ENCODE measurements around the gene PIP5KL1. TPM values are rescaled to one million over a fixed set of nuclear protein-coding genes. Genes with fewer than 3 reads are reported as not detected.

PIP5KL1 gene
- total and polyA plus RNA-seq, 4 donors = 2.0 to 9.0 (median 4.9) TPM

GRCh38 chr9:127927988-127928675 is 2.4 kb downstream of the PIP5KL1 start:
- Histone ChIP-seq H3K27me3 (ENCODE audit: control insufficient read depth in 3 of 3, insufficient read depth in 3 of 3, low read length in 2 of 3) (peaks cover 0 to 34% (median 14%) of the 10 kb centered on the region in 3 donors), H3K36me3 (ENCODE audit: control insufficient read depth in 4 of 4, insufficient read depth in 4 of 4, low read length in 4 of 4) (no peaks in the 10 kb centered on the region), H3K9me3 (ENCODE audit: control insufficient read depth in 4 of 4, insufficient read depth in 3 of 4, low read length in 3 of 4) (no peaks in the 10 kb centered on the region), H3K27ac (ENCODE audit: low read depth in 1 of 2, low read length in 1 of 2) (no peak overlapping the region), H3K4me1 (ENCODE audit: control insufficient read depth in 5 of 5, insufficient read depth in 5 of 5, low read length in 5 of 5) (peaks cover 0 to 21% (median 10%) of the 10 kb centered on the region in 5 donors), H3K9ac (ENCODE audit: insufficient read depth in 1 of 2, low read length in 2 of 2) (no peak overlapping the region), H3K4me3 (no peak overlapping the region)
- DNase-seq (no peak), ATAC-seq (ENCODE audit: insufficient read depth, low FRiP score) (peak; percentile 9)
- TF ChIP-seq CTCF (IDR thresholded peaks at IDR 0.05; ENCODE audit: control extremely low read depth, extremely low read depth) = no peak
- WGBS, 2 donors = 26 to 28% methylated on average over 24 of the region's 24 CpGs

GRCh38 chr9:127927201-127927987 is 3.2 kb downstream of the PIP5KL1 start:
- Histone ChIP-seq H3K9ac (ENCODE audit: insufficient read depth in 1 of 2, low read length in 2 of 2) (no peak overlapping the region), H3K27ac (ENCODE audit: low read depth in 1 of 2, low read length in 1 of 2) (no peak overlapping the region), H3K27me3 (ENCODE audit: control insufficient read depth in 3 of 3, insufficient read depth in 3 of 3, low read length in 2 of 3) (peaks cover 0 to 34% (median 14%) of the 10 kb centered on the region in 3 donors), H3K36me3 (ENCODE audit: control insufficient read depth in 4 of 4, insufficient read depth in 4 of 4, low read length in 4 of 4) (no peaks in the 10 kb centered on the region), H3K9me3 (ENCODE audit: control insufficient read depth in 4 of 4, insufficient read depth in 3 of 4, low read length in 3 of 4) (no peaks in the 10 kb centered on the region), H3K4me3 (no peak overlapping the region), H3K4me1 (ENCODE audit: control insufficient read depth in 5 of 5, insufficient read depth in 5 of 5, low read length in 5 of 5) (peaks cover 0 to 21% (median 10%) of the 10 kb centered on the region in 5 donors)
- 1 to 5% methylated on average over 44 to 56 of the region's 56 CpGs for WGBS, 2 donors
- ATAC-seq (ENCODE audit: insufficient read depth, low FRiP score) (no peak), DNase-seq (peak in 2 of 3 donors; percentile 26 to 62)
- no peak for TF ChIP-seq CTCF (IDR thresholded peaks at IDR 0.05; ENCODE audit: control extremely low read depth, extremely low read depth)

- ATAC-seq (ENCODE audit: insufficient read depth, low FRiP score) (no peak), DNase-seq (no peak)
- WGBS, 2 donors = 8 to 13% methylated on average over 19 of the region's 19 CpGs
- Histone ChIP-seq H3K4me1 (ENCODE audit: control insufficient read depth in 5 of 5, insufficient read depth in 5 of 5, low read length in 5 of 5) (peaks cover 0 to 21% (median 10%) of the 10 kb centered on the region in 5 donors), H3K9me3 (ENCODE audit: control insufficient read depth in 4 of 4, insufficient read depth in 3 of 4, low read length in 3 of 4) (no peaks in the 10 kb centered on the region), H3K36me3 (ENCODE audit: control insufficient read depth in 4 of 4, insufficient read depth in 4 of 4, low read length in 4 of 4) (no peaks in the 10 kb centered on the region), H3K4me3 (peak overlapping the region; percentile 9), H3K9ac (ENCODE audit: insufficient read depth in 1 of 2, low read length in 2 of 2) (no peak overlapping the region), H3K27ac (ENCODE audit: low read depth in 1 of 2, low read length in 1 of 2) (no peak overlapping the region), H3K27me3 (ENCODE audit: control insufficient read depth in 3 of 3, insufficient read depth in 3 of 3, low read length in 2 of 3) (peaks cover 0 to 34% (median 14%) of the 10 kb centered on the region in 3 donors)
- TF ChIP-seq CTCF (IDR thresholded peaks at IDR 0.05; ENCODE audit: control extremely low read depth, extremely low read depth) = no peak
Measured at GRCh38 chr9:127926906-127927200, 3.7 kb downstream of the PIP5KL1 start.
